Measurements from ENCODE around the gene HERC2. TPM values are rescaled to one million over a fixed set of nuclear protein-coding genes. Genes with fewer than 3 reads are reported as not detected.
"Not testable (repeated sequence)": the region's sequence is repeated elsewhere in the genome, so short reads cannot be mapped to it uniquely, and the experiment has no call there.

The HERC2 gene
- total RNA-seq, 2 experiments from 2014 or later, result 26.8 to 35.0 TPM

- Mint-ChIP-seq H3K4me1 (peaks cover 39% of the 10 kb centered on the region), H3K27ac (peak overlapping the region; percentile 69), H3K36me3 (ENCODE audit: low read depth) (peaks cover 48% of the 10 kb centered on the region)
- CTCF ChIA-PET; POLR2A ChIA-PET; H3K4me3 Mint-ChIP-seq; intact Hi-C loops (cut with DNase I, micrococcal nuclease); H3K9me3 Mint-ChIP-seq (ENCODE audit: low read depth); H3K27me3 Mint-ChIP-seq: not testable (repeated sequence)
- DNase-seq, result peak; percentile 48
- peak; percentile 92 for ATAC-seq
These were observed 185.6 kb downstream of the HERC2 start for GRCh38 chr15:28136236-28136904.

DNA sequence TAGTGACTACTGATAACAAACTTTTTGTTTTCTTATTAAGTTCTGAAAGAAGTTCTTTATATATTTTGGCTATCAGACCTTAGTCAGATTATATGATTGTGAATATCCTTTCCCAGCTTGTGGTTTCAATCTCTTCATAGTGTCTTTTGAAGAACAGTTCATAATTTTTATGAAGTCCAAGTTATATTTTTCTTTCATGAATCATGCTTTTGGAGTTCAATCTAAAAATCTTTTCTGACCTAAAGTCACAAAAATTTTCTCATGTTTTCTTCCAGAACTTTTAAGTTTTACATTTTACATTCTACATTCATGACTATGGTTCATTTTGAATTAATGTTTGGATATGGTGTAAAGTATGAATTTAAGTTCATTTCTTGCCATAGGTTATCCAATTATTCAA, 188.7 kb downstream of the HERC2 start:
- DNase-seq (no peak), ATAC-seq (no peak)
- no peak overlapping the region for H3K4me3 Mint-ChIP-seq
- peaks cover 39% of the 10 kb centered on the region for H3K4me1 Mint-ChIP-seq
- H3K36me3 Mint-ChIP-seq (ENCODE audit: low read depth), result peaks cover 35% of the 10 kb centered on the region
- intact Hi-C loops (cut with DNase I, micrococcal nuclease), result no loop called here
- ChIA-PET CTCF (no interaction called here), POLR2A (no interaction called here)
- no peak overlapping the region for H3K27ac Mint-ChIP-seq
- no peaks in the 10 kb centered on the region for H3K27me3 Mint-ChIP-seq
- no peaks in the 10 kb centered on the region for H3K9me3 Mint-ChIP-seq (ENCODE audit: low read depth)

DNA sequence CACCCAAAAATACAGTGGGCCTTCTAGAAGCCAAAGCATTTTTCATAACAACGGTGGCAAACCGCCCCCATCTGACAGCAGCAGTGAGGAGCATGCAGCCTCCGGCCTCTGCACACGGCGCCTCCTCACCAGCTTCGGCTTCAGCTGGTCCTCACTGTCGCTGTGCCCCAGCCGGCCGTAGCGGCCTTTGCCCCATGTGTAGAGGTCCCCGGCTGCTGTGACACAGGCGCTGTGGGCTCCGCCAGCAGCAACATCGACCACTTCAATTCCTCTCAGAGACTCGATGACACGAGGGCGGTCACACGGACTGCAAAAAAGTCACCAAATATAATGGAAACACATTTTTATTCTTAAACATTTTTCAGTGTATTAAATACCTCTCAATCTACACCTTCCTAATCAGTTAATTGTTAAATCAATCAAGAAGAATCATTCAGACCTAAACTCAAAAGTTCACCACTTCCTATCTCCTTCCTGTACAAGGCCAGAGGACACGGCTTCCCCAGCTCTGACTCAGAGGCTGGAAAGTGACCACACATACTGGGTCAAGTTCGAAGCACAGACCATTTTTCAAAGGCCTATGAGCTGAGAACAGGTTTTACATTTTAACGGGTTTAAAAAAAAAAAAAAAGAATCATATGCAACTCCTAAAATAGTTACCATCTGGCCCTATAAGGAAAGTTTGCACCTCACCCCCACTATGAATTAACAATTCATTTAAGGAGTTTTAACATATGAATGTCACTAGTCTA, 189.3 kb downstream of the HERC2 start:
- intact Hi-C loops (cut with DNase I, micrococcal nuclease), result no loop called here

DNA sequence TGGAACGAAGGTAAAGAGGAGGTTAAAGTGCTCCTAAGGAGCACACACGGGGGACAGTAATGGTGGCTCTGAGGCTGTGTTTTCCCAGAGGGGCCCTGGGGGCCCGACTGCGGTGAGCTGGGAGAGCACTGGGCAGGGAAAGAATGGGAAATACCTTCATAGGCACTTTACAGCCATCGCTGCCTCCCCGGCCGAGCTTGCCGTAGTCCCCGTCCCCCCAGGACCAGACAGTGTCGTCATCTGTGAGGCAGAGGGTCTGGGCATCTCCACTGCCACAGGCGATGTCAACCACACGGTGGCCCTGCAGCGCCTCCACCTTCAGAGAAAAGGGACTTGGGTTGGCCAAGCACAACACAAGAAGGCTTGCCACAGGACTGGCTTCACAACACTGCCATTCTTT, 190.0 kb downstream of the HERC2 start:
- ChIA-PET POLR2A (no interaction called here), CTCF (no interaction called here)
- Mint-ChIP-seq H3K27ac (no peak overlapping the region), H3K36me3 (ENCODE audit: low read depth) (peaks cover 28% of the 10 kb centered on the region), H3K9me3 (ENCODE audit: low read depth) (no peaks in the 10 kb centered on the region), H3K4me3 (no peak overlapping the region), H3K4me1 (peaks cover 28% of the 10 kb centered on the region), H3K27me3 (no peaks in the 10 kb centered on the region)
- intact Hi-C loops (cut with DNase I, micrococcal nuclease), result no loop called here
- ATAC-seq (no peak), DNase-seq (no peak)

More for the DNA sequence above, 189.3 kb downstream of the HERC2 start:
- H3K27me3 Mint-ChIP-seq, result no peaks in the 10 kb centered on the region
- ATAC-seq, result no peak
- no peaks in the 10 kb centered on the region for H3K9me3 Mint-ChIP-seq (ENCODE audit: low read depth)
- peaks cover 35% of the 10 kb centered on the region for H3K4me1 Mint-ChIP-seq
- peaks cover 32% of the 10 kb centered on the region for H3K36me3 Mint-ChIP-seq (ENCODE audit: low read depth)
- H3K4me3 Mint-ChIP-seq, result no peak overlapping the region
- H3K27ac Mint-ChIP-seq, result peak overlapping the region; percentile 29
- ChIA-PET POLR2A (no interaction called here), CTCF (no interaction called here)
- DNase-seq, result no peak

DNA sequence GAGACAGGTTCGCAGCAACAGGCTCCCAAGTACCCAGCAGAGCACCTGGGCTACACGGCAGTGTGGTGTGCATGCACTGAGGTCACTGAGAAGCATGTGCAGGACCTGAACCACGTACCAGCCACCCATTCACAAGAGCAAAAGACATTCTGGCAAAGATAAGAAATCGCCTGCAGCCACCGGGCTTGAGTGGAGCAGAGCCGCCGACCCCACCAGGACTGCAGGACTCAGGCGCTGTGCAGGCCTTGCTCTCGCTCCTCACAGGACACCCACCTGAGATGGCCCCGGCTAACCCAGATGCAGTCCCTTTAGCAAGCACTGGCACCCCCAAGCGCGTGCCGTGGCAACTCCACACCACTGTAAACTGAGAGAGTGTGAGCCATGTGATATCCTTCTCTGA, 190.6 kb downstream of the HERC2 start:
- Mint-ChIP-seq H3K4me3 (no peak overlapping the region), H3K27me3 (no peaks in the 10 kb centered on the region), H3K27ac (no peak overlapping the region), H3K36me3 (ENCODE audit: low read depth) (peaks cover 25% of the 10 kb centered on the region), H3K9me3 (ENCODE audit: low read depth) (no peaks in the 10 kb centered on the region), H3K4me1 (peaks cover 22% of the 10 kb centered on the region)
- DNase-seq, result no peak
- CTCF ChIA-PET, result no interaction called here
- intact Hi-C loops (cut with DNase I, micrococcal nuclease), result no loop called here
- POLR2A ChIA-PET, result no interaction called here
- ATAC-seq, result no peak

DNA sequence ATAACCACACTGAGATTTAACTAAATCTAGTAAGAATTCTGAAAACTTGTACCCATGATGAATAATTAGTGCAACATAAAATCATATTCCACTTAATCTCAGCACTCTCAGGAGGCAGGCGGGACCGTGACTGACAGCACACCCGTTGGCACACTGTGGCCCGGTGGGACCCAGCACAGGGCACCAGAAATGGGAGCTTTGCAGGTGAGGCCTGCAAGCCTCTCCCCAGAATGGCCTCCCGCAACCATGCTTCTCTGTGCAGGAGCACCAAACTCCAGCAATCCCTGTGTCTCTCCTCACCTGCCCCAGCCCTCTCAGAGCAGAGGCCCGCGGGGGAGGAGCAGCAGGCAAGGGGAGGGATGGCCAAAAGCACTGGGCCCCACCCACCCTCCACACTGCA, 191.3 kb downstream of the HERC2 start:
- intact Hi-C loops (cut with DNase I, micrococcal nuclease), result no loop called here
- ChIA-PET POLR2A (no interaction called here), CTCF (no interaction called here)
- H3K4me1 Mint-ChIP-seq, result peaks cover 19% of the 10 kb centered on the region
- H3K27me3 Mint-ChIP-seq, result no peaks in the 10 kb centered on the region
- ATAC-seq, result no peak
- H3K27ac Mint-ChIP-seq, result no peak overlapping the region
- no peaks in the 10 kb centered on the region for H3K9me3 Mint-ChIP-seq (ENCODE audit: low read depth)
- H3K4me3 Mint-ChIP-seq, result no peak overlapping the region
- peaks cover 25% of the 10 kb centered on the region for H3K36me3 Mint-ChIP-seq (ENCODE audit: low read depth)
- DNase-seq, result no peak

- ATAC-seq (no peak), DNase-seq (no peak)
- ChIA-PET CTCF (no interaction called here), POLR2A (no interaction called here)
- H3K36me3 Mint-ChIP-seq (ENCODE audit: low read depth), result peaks cover 21% of the 10 kb centered on the region
- H3K4me1 Mint-ChIP-seq, result peaks cover 12% of the 10 kb centered on the region
- H3K9me3 Mint-ChIP-seq (ENCODE audit: low read depth), result no peaks in the 10 kb centered on the region
- intact Hi-C loops (cut with DNase I, micrococcal nuclease), result loop anchor here (10.0 kb wide), 2 partner anchors 65 to 1245 kb away; no protein-coding TSS in a partner anchor
- no peak overlapping the region for H3K27ac Mint-ChIP-seq
- H3K27me3 Mint-ChIP-seq, result no peaks in the 10 kb centered on the region
- no peak overlapping the region for H3K4me3 Mint-ChIP-seq
These were observed 192.6 kb downstream of the HERC2 start for GRCh38 chr15:28129231-28129848.

DNA sequence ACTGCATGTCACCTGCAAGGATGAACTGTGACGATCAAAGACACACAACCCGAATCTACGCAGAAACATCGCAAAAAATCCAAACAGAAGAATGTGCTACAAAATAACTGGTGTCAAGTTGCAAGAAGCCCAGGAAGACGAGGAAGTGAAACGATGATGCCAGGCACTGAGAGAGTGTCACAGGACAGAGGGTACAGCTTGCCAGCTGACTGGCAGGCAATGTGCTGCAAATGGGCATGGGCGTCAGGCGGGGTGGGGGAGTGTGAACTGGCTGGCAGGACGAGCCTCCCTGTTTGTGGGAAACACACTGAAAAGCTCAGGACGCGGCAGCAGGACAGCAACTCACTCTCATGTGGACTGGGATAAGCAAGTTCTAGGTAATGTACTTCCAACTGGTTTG, 193.9 kb downstream of the HERC2 start:
- intact Hi-C loops (cut with DNase I, micrococcal nuclease), result loop anchor here (10.0 kb wide), 2 partner anchors 67 to 1243 kb away; no protein-coding TSS in a partner anchor
- Mint-ChIP-seq H3K4me1 (peaks cover 6% of the 10 kb centered on the region), H3K9me3 (ENCODE audit: low read depth) (no peaks in the 10 kb centered on the region), H3K27ac (no peak overlapping the region), H3K4me3 (no peak overlapping the region), H3K36me3 (ENCODE audit: low read depth) (peaks cover 18% of the 10 kb centered on the region), H3K27me3 (no peaks in the 10 kb centered on the region)
- CTCF ChIA-PET, result no interaction called here
- POLR2A ChIA-PET, result no interaction called here
- DNase-seq, result no peak
- no peak for ATAC-seq

DNA sequence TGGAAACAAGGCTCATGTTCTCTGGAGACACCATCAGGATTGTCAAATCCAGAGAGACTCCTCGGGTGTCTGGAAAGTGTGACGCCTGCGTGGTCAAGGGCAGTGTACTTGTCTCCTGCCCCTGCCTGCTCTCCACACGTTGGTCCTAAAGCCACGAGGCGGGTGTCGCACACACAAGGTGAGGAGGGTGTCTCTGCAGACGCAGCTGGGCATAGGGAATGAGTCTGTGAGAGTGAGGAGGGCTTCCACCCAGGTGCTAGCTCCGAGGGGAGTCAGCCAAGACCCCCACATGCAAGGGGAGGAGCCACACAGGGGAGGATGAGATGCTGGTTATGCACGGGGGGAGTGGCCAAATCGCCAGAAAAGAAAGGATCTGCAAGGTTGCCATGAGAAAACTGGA, 194.9 kb downstream of the HERC2 start:
- Mint-ChIP-seq H3K27ac (no peak overlapping the region), H3K27me3 (no peaks in the 10 kb centered on the region), H3K9me3 (ENCODE audit: low read depth) (no peaks in the 10 kb centered on the region), H3K4me1 (peaks cover 3% of the 10 kb centered on the region), H3K4me3 (no peak overlapping the region), H3K36me3 (ENCODE audit: low read depth) (peaks cover 16% of the 10 kb centered on the region)
- DNase-seq (no peak), ATAC-seq (no peak)
- ChIA-PET POLR2A (no interaction called here), CTCF (interaction anchor here (1.2 to 1.6 kb wide), 3 partner anchors 16 to 146 kb away, joined by 3 to 5 read pairs (median 5); no protein-coding TSS in a partner anchor)
- intact Hi-C loops (cut with DNase I, micrococcal nuclease), result loop anchor here (10.0 kb wide), 2 partner anchors 68 to 1242 kb away; no protein-coding TSS in a partner anchor

GRCh38 chr15:28125673-28126651, 196.0 kb downstream of the HERC2 start:
- Mint-ChIP-seq H3K4me1 (peaks cover 3% of the 10 kb centered on the region), H3K4me3 (no peak overlapping the region), H3K27ac (no peak overlapping the region), H3K36me3 (ENCODE audit: low read depth) (peaks cover 19% of the 10 kb centered on the region), H3K27me3 (no peaks in the 10 kb centered on the region), H3K9me3 (ENCODE audit: low read depth) (no peaks in the 10 kb centered on the region)
- ChIA-PET CTCF (interaction anchor here (0.6 to 1.7 kb wide), 13 partner anchors 9 to 147 kb away, joined by 3 to 7 read pairs (median 3); no protein-coding TSS in a partner anchor), POLR2A (no interaction called here)
- intact Hi-C loops (cut with DNase I, micrococcal nuclease), result loop anchor here (10.0 kb wide), 2 partner anchors 69 to 1241 kb away; no protein-coding TSS in a partner anchor
- ATAC-seq (no peak), DNase-seq (no peak)

- intact Hi-C loops (cut with DNase I, micrococcal nuclease), result loop anchor here (10.0 kb wide), 2 partner anchors 70 to 1240 kb away; no protein-coding TSS in a partner anchor
- no peak overlapping the region for H3K4me3 Mint-ChIP-seq
- H3K27ac Mint-ChIP-seq, result no peak overlapping the region
- POLR2A ChIA-PET, result no interaction called here
- no peak for ATAC-seq
- peaks cover 3% of the 10 kb centered on the region for H3K4me1 Mint-ChIP-seq
- no peak for DNase-seq
- H3K27me3 Mint-ChIP-seq, result no peaks in the 10 kb centered on the region
- H3K9me3 Mint-ChIP-seq (ENCODE audit: low read depth), result no peaks in the 10 kb centered on the region
- CTCF ChIA-PET, result interaction anchor here (1.7 kb wide), 1 partner anchor 15 kb away, joined by 3 read pairs; no protein-coding TSS in a partner anchor
- peaks cover 22% of the 10 kb centered on the region for H3K36me3 Mint-ChIP-seq (ENCODE audit: low read depth)
These were observed 197.1 kb downstream of the HERC2 start for GRCh38 chr15:28124841-28125240.
